Activated CD4-positive, alpha-beta T cell treated with anti-CD3 and anti-CD28 coated beads for 36 hours (primary cell): ENCODE measurements around the gene TEAD4. TPM values are rescaled to one million over a fixed set of nuclear protein-coding genes. Genes with fewer than 3 reads are reported as not detected.
"Not testable (repeated sequence)": the region's sequence is repeated elsewhere in the genome, so short reads cannot be mapped to it uniquely, and the experiment has no call there.

ENCODE experiments used
- ATAC-seq: fragments of 200-7000 bp; cut with Tn5 transposase; one replicate; pipeline ENCODE4 v1.10.0; 2021; ENCODE audit warnings: mild to moderate bottlenecking, moderate library complexity
- CTCF ChIA-PET: fragments of 350-600 bp; sonication (Branson Sonifier 250); formaldehyde crosslinking; loops from one replicate; lab custom pipeline; 2021; ENCODE audit warnings: antibody characterized with exemption; lab: Charles Lee
- POLR2A ChIA-PET: fragments of 350-600 bp; sonication (Branson Sonifier 250); formaldehyde crosslinking; loops from one replicate; lab custom pipeline; 2021; ENCODE audit warnings: antibody characterized with exemption, inconsistent platforms; lab: Charles Lee
- DNase-seq: peaks from one replicate; pipeline ENCODE4 v3.0.0-alpha.2; 2020
- H3K27ac Mint-ChIP-seq: one replicate; pipeline ENCODE4 v1.8.0; 2021; ENCODE audit warnings: mixed read lengths
- H3K27me3 Mint-ChIP-seq: one replicate; pipeline ENCODE4 v1.8.0; 2021; ENCODE audit warnings: mixed read lengths
- H3K36me3 Mint-ChIP-seq: one replicate; pipeline ENCODE4 v1.8.0; 2021; ENCODE audit warnings: low read depth, mixed read lengths
- H3K4me1 Mint-ChIP-seq: one replicate; pipeline ENCODE4 v1.8.0; 2021; ENCODE audit warnings: mixed read lengths
- H3K4me3 Mint-ChIP-seq: one replicate; pipeline ENCODE4 v1.8.0; 2021; ENCODE audit warnings: mild to moderate bottlenecking, moderate library complexity, mixed read lengths
- H3K9me3 Mint-ChIP-seq: one replicate; pipeline ENCODE4 v1.8.0; 2021; ENCODE audit warnings: low read depth, mixed read lengths
- intact Hi-C, 2 experiments: fragments of 100-400 bp; cut with DNase I in 1 of 2; cut with micrococcal nuclease in 1 of 2; formaldehyde crosslinking; loops; one replicate each; pipeline versions ENCODE4 v1.14.2 to v1.15.1; 2022 to 2024; cut with DNase I, micrococcal nuclease
- total RNA-seq, 2 experiments: library from RNA; stranded (reverse); gene quantifications; one replicate each; pipeline ENCODE4 v1.2.3, GENCODE V29; 2021

The TEAD4 gene
- total RNA-seq, 2 experiments from 2014 or later = 7.2 to 9.0 TPM

- Mint-ChIP-seq H3K27me3 (peaks cover 18% of the 10 kb centered on the region), H3K27ac (no peak overlapping the region), H3K4me3 (no peak overlapping the region), H3K4me1 (no peaks in the 10 kb centered on the region), H3K9me3 (no peaks in the 10 kb centered on the region), H3K36me3 (no peaks in the 10 kb centered on the region)
- ATAC-seq (no peak), DNase-seq (no peak)
- intact Hi-C loops = no loop called here
- ChIA-PET POLR2A (no interaction called here), CTCF (no interaction called here)
Measured at GRCh38 chr12:3055704-3056467, 96.7 kb downstream of the TEAD4 start.

- ChIA-PET CTCF (interaction anchor here (1.5 to 4.4 kb wide), 2 partner anchors 10 to 13 kb away, joined by 5 to 20 read pairs; no protein-coding TSS in a partner anchor), POLR2A (no interaction called here)
- no peak for ATAC-seq
- no peak overlapping the region for H3K4me3 Mint-ChIP-seq
- peaks cover 6% of the 10 kb centered on the region for H3K9me3 Mint-ChIP-seq
- no peak for DNase-seq
- H3K27ac Mint-ChIP-seq = no peak overlapping the region
- no peaks in the 10 kb centered on the region for H3K36me3 Mint-ChIP-seq
- peaks cover 30% of the 10 kb centered on the region for H3K27me3 Mint-ChIP-seq
- intact Hi-C loops = no loop called here
- no peaks in the 10 kb centered on the region for H3K4me1 Mint-ChIP-seq
Measured at GRCh38 chr12:3061059-3061458, 101.9 kb downstream of the TEAD4 start.

GRCh38 chr12:3061501-3062215, 102.5 kb downstream of the TEAD4 start:
- Mint-ChIP-seq H3K27ac (no peak overlapping the region), H3K27me3 (peaks cover 28% of the 10 kb centered on the region), H3K4me1 (no peaks in the 10 kb centered on the region), H3K36me3 (no peaks in the 10 kb centered on the region), H3K4me3 (no peak overlapping the region), H3K9me3 (peaks cover 6% of the 10 kb centered on the region)
- ATAC-seq (no peak), DNase-seq (no peak)
- ChIA-PET POLR2A (no interaction called here), CTCF (interaction anchor here (1.5 kb wide), 1 partner anchor 9 kb away, joined by 5 read pairs; no protein-coding TSS in a partner anchor)
- intact Hi-C loops = no loop called here

GRCh38 chr12:3065300-3065699, 106.1 kb downstream of the TEAD4 start:
- H3K4me3 Mint-ChIP-seq = no peak overlapping the region
- CTCF ChIA-PET = interaction anchor here (1.0 to 1.7 kb wide), 2 partner anchors 9 to 69 kb away, joined by 3 to 11 read pairs; no protein-coding TSS in a partner anchor
- intact Hi-C loops = no loop called here

GRCh38 chr12:3065846-3066245, 106.6 kb downstream of the TEAD4 start:
- POLR2A ChIA-PET, H3K36me3 Mint-ChIP-seq, H3K4me1 Mint-ChIP-seq, DNase-seq, H3K27ac Mint-ChIP-seq, H3K4me3 Mint-ChIP-seq, intact Hi-C loops, H3K9me3 Mint-ChIP-seq, ATAC-seq: not testable (repeated sequence)
- peaks cover 25% of the 10 kb centered on the region for H3K27me3 Mint-ChIP-seq
- CTCF ChIA-PET = interaction anchor here (1.7 kb wide), 1 partner anchor 8 kb away, joined by 11 read pairs; no protein-coding TSS in a partner anchor

More at GRCh38 chr12:3065300-3065699, 106.1 kb downstream of the TEAD4 start:
- Mint-ChIP-seq H3K36me3 (no peaks in the 10 kb centered on the region), H3K27ac (no peak overlapping the region), H3K27me3 (peaks cover 29% of the 10 kb centered on the region), H3K4me1 (no peaks in the 10 kb centered on the region), H3K9me3 (peaks cover 6% of the 10 kb centered on the region)
- POLR2A ChIA-PET = no interaction called here
- ATAC-seq (no peak), DNase-seq (no peak)

- CTCF ChIA-PET = no interaction called here
- Mint-ChIP-seq H3K36me3 (no peaks in the 10 kb centered on the region), H3K4me1 (no peaks in the 10 kb centered on the region), H3K9me3 (no peaks in the 10 kb centered on the region), H3K27me3 (peaks cover 7% of the 10 kb centered on the region), H3K4me3 (no peak overlapping the region), H3K27ac (no peak overlapping the region)
- intact Hi-C loops = loop anchor here in 1 of 2 experiments (5.0 kb wide), 2 partner anchors 58 to 133 kb away; no protein-coding TSS in a partner anchor
- DNase-seq (no peak), ATAC-seq (no peak)
- POLR2A ChIA-PET = no interaction called here
Measured at GRCh38 chr12:3069714-3070113, 110.5 kb downstream of the TEAD4 start.

GRCh38 chr12:3071107-3071506, 111.9 kb downstream of the TEAD4 start:
- ATAC-seq = no peak
- Mint-ChIP-seq H3K9me3 (no peaks in the 10 kb centered on the region), H3K27me3 (peaks cover 7% of the 10 kb centered on the region), H3K4me3 (no peak overlapping the region), H3K36me3 (no peaks in the 10 kb centered on the region), H3K27ac (no peak overlapping the region), H3K4me1 (no peaks in the 10 kb centered on the region)
- ChIA-PET CTCF (interaction anchor here (0.7 to 1.4 kb wide), 4 partner anchors 8 to 1009 kb away, joined by 3 to 5 read pairs (median 4); no protein-coding TSS in a partner anchor), POLR2A (no interaction called here)
- no peak for DNase-seq
- intact Hi-C loops = loop anchor here in 1 of 2 experiments (5.0 kb wide), 2 partner anchors 56 to 131 kb away; no protein-coding TSS in a partner anchor

- no peaks in the 10 kb centered on the region for H3K36me3 Mint-ChIP-seq
- no peak overlapping the region for H3K27ac Mint-ChIP-seq
- ChIA-PET CTCF (interaction anchor here (0.9 kb wide), 1 partner anchor 8 kb away, joined by 3 read pairs; no protein-coding TSS in a partner anchor), POLR2A (no interaction called here)
- H3K4me3 Mint-ChIP-seq = no peak overlapping the region
- ATAC-seq (no peak), DNase-seq (no peak)
- peaks cover 7% of the 10 kb centered on the region for H3K27me3 Mint-ChIP-seq
- H3K4me1 Mint-ChIP-seq = no peaks in the 10 kb centered on the region
- intact Hi-C loops = loop anchor here in 1 of 2 experiments (5.0 kb wide), 2 partner anchors 56 to 131 kb away; no protein-coding TSS in a partner anchor
- H3K9me3 Mint-ChIP-seq = no peaks in the 10 kb centered on the region
Measured at GRCh38 chr12:3071710-3072109, 112.5 kb downstream of the TEAD4 start.

GRCh38 chr12:3073438-3074250, 114.4 kb downstream of the TEAD4 start:
- Mint-ChIP-seq H3K4me3 (no peak overlapping the region), H3K27me3 (peaks cover 2% of the 10 kb centered on the region), H3K9me3 (no peaks in the 10 kb centered on the region), H3K36me3 (no peaks in the 10 kb centered on the region), H3K4me1 (peaks cover 2% of the 10 kb centered on the region), H3K27ac (no peak overlapping the region)
- ATAC-seq (peak; percentile 70), DNase-seq (peak; percentile 91)
- POLR2A ChIA-PET = no interaction called here
- CTCF ChIA-PET = interaction anchor here (0.6 to 5.1 kb wide), 19 partner anchors 8 to 227 kb away, joined by 3 to 35 read pairs (median 4); partner anchors contain the start of gene TEX52
- intact Hi-C loops = loop anchor here (1.0 to 5.0 kb wide), 5 partner anchors 54 to 202 kb away; no protein-coding TSS in a partner anchor

GRCh38 chr12:3075315-3075714, 116.1 kb downstream of the TEAD4 start:
- H3K4me1 Mint-ChIP-seq = peaks cover 2% of the 10 kb centered on the region
- peaks cover 2% of the 10 kb centered on the region for H3K27me3 Mint-ChIP-seq
- CTCF ChIA-PET = interaction anchor here (0.6 to 5.1 kb wide), 4 partner anchors 10 to 200 kb away, joined by 3 to 35 read pairs (median 16); no protein-coding TSS in a partner anchor
- H3K9me3 Mint-ChIP-seq = no peaks in the 10 kb centered on the region
- H3K4me3 Mint-ChIP-seq = no peak overlapping the region
- no peak overlapping the region for H3K27ac Mint-ChIP-seq
- no peak for DNase-seq
- POLR2A ChIA-PET = no interaction called here
- intact Hi-C loops = loop anchor here in 1 of 2 experiments (5.0 kb wide), 1 partner anchor 677 kb away; the partner anchor contains the start of gene CRACR2A
- no peaks in the 10 kb centered on the region for H3K36me3 Mint-ChIP-seq
- ATAC-seq = no peak
